Activated CD4-positive, alpha-beta T cell treated with anti-CD3 and anti-CD28 coated beads, Interleukin-2, amount 50 U/mL, for 48 hours (primary cell): Measurements from ENCODE around the gene RFK.

Experiments
- DNase-seq, 2 experiments: peaks; one replicate each; pipeline ENCODE4 v3.0.0-alpha.2; 2020

Gene RFK

GRCh38 chr9:76405868-76406267 lies 11.6 kb upstream of the RFK start:
- DNase-seq, result no peak

DNA sequence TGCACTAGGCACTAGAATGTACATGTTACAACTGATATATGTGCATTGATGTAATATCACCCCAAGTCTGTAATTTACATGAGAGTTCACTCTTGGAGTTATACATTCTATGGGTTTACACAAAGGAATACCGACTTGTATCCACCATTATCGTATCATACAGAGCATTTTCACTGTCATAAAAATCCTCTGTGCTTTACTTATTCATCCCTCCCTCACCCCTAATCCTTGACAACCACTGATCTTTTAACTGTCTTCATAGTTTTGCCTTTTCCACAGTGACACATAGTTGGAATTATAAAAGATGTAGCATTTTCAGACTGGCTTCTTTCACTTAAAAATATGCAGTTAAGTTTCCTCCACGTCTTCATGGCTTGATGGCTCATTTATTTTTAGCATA lies 11.1 kb upstream of the RFK start:
- DNase-seq, result no peak

DNA sequence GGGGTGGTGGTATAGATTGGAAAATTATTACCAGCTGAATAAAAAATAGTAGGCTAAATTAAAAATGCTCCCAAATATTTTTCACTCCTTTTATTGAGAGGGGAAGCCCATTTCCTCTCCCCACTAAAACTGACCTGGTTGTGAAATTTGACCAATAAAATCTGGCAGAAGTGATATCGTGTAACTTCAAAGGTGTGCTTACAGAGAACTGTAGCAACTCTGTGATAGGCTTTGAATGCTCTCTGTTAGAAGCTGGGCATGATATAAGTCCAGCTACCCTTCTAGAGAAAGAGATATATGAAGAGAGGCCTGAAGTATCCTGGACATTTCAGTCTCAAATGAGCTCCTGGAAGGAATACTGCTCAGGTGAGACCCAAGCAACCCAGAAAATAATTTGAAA lies 10.2 kb upstream of the RFK start:
- no peak for DNase-seq

DNA sequence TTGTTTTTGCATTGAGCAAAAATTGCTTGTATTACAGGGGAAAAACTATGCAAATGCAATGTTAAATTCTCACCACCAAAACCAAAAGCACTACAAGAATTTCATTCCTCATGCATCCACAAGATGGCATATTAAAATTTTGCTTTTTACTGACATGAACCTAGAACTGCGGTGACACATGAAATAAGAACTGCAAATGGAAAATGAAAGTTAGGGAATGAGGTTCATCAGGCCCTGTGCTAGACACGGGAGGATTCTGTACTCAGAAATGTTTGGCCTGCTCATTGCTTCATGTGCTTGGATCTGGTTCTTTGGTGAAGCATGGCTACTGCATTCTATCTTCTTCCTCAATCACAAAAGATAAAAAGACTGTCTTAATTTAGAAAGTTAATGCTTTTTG lies 9.1 kb upstream of the RFK start:
- peak in 1 of 2 experiments; percentile 14 for DNase-seq

DNA sequence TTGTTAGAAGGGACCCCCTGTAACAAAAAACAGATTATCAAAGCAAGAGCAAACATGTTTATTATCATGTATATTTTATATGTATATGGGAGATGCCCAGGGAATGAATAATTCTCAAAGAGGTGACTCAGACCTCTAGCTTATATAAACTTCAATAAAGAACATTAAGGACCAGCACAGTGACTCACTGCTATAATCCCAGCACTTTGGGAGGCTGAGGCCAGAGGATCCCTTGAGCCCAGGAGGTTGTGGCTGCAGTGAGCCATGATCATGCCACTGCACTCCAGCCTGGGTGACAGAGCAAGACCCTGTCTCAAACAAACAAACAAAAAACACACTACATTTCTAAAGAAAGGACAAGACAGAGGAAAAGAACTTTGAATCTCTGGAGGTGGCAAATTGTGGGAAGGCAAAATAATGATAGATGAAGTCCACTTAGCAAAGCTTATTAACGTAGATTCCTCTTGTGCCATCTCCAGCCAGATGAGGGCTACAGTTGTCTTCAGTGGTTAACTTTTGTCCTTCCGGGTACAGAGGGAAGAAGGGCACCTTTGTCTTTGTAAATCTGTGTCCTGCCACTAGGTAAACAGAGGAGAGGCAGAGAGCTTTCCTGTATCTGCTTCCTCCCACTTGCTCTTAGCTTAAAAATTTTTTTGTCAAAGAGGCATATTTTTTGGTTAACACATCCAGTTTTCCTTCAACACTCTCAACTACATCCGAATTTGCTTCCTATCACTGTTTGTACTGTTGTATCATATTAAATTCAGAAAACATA lies 7.5 kb upstream of the RFK start:
- DNase-seq, result no peak

- DNase-seq, result no peak
These were observed 7.0 kb upstream of the RFK start for GRCh38 chr9:76401176-76401575.

DNA sequence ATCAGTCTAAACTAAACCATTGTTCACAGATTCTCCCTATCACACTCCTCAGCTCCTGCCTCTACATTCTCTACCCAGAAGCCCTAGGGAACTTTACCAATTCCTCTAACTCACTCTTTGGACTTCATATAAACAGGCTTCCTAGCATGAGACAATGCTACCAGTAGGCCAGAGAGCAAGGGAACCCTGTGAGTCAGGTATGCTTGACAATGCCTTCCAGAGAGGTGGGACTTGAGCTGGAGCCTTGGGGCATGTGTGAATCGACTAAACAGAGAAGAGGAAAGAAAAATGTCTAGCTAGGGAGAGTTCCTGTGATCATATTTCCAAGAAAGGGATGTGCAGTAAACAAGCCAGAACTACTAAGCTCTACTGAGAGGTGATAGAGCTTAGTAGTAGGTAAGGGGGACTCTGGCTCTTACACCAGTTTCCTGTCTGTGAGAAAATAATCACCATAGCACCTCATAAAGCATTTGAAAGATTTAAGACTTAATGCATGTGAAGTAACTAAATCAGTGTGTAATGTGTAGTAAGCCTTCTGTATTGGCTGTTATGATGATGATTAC lies 6.4 kb upstream of the RFK start:
- no peak for DNase-seq

DNA sequence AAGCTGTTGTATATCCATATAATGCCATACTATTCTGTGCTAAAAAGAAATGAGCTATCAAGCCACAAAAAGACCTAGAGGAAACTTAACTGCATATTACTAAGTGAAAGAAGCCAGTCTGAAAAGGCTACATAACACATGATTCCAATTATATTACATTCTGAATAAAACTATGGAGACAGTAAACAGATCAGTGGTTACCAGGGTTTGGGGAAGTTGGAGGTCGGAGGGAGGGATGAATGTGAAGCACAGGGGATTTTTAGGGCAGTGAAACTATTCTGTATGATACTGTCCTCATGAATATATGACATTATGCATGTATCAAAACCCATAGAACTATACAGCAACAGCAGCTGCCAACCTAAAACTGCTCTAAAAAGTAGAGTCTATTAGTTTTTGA lies 5.6 kb upstream of the RFK start:
- DNase-seq, result no peak

DNA sequence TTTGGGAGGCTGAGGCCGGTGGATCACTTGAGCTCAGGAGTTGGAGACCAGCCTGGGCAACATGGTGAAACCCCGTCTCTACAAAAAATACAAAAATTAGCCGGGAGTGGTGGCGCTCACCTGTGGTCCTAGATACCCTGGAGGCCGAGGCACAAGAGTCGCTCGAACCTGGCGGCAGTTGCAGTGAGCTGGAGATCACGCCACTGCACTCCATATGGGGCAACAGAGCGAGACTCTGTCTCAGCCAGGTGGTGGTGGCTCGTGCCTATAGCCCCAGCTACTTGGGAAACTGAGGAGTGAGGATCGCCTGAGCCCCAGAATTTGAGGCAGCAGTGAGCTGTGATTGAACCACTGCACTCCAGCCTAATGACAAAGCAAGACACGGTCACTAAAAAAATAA lies 2.4 kb upstream of the RFK start:
- no peak for DNase-seq

DNA sequence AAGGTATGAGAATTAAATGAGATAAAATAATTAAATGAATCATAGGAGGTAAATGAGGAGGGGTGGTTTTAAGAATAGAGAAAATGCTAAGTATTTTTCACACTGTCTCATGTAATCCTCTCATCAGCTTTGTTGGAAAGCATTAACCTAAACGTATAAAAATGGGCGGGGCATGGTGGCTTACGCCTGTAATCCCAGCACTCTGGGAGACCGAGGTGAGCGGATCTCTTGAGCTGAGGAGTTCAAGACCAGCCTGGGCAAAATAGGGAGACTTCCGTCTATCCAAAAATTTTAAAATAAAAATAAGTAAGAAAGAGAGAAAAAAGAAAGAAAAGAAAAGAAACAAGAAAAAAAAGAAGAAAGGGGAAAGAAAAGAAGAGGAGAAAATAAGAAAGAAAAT lies 1.9 kb upstream of the RFK start:
- no peak for DNase-seq

DNA sequence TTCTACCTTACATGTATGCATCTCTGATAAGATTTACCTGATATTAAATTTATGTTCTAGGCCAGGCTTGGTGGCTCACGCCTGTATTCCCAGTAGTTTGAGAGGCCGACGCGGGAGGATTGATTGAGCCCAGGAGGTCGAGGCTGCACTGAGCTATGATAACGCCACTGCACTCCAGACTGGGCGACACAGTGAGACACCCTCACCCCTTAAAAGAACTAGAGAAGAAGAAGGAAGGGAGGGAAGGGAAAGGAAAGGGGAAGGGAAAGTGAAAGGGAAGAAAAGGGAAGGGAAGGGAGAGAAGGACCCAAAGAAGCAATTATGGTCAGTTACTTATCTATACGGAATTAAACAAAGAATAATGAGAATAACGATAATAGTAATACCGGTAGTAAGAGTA lies 1.2 kb upstream of the RFK start:
- no peak for DNase-seq

DNA sequence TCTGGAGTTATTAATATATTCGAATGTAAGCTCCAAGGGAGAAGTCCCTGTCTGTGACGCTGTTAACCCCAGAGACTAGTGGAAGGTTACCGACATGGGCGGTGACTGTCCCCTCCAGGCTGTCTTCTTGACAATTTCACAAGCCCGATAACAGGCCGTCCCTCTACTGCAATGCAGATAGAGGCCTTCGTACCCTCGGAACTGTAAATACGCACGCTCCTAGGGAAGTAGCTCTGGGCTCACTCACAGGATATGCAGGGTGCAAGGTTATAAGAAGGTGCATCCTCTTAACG lies 680 bp upstream of the RFK start:
- DNase-seq, result peak; percentile 48 to 65

- DNase-seq, result no peak
These were observed 3.6 kb downstream of the RFK start for GRCh38 chr9:76390656-76391055.

DNA sequence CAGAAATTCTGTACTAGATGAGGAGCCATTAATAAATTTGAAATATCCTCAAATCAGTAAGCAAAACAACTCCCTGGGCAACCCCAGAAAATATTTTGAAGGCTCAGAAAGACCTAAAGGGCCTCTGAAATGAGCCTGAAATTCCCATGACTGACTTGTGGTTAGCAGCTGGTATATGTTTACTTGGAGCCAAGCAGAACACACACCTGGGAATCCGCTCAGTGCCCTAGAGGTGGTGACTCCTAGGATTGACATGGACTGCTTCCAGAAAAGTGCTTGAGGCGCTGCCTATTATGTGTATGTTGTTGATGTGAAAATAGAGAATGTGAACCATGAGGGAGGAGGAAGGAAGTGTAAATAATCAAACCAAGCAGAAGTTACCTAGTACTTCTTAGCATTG lies 14.7 kb downstream of the RFK start:
- DNase-seq, result no peak

- no peak for DNase-seq
These were observed 15.7 kb downstream of the RFK start for GRCh38 chr9:76378367-76379073.

GRCh38 chr9:76377791-76378190 lies 16.4 kb downstream of the RFK start:
- DNase-seq, result no peak

- no peak for DNase-seq
These were observed 19.3 kb downstream of the RFK start for GRCh38 chr9:76374783-76375559.

GRCh38 chr9:76373784-76374474 lies 20.3 kb downstream of the RFK start:
- no peak for DNase-seq

GRCh38 chr9:76373173-76373783 lies 20.9 kb downstream of the RFK start:
- no peak for DNase-seq

GRCh38 chr9:76372336-76372735 lies 21.9 kb downstream of the RFK start:
- no peak for DNase-seq

DNA sequence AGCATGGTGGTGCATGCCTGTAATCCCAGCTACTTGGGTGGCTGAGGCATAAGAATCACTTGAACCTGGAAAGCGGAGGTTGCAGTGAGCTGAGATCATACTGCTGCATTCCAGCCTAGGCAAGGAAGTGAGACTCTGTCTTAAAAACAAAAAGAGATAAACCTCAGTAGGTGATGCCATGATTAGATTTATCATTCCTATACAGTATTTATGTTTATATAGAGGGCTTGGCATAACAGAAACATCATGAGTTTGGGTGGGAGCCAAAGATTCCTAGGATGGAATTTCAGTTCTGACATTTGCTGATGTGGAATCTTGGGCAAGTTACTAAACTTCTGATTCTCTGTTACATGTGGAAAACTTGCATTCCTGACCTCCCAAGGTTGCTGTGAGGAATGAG lies 22.3 kb downstream of the RFK start:
- DNase-seq, result no peak

- DNase-seq, result no peak
These were observed 23.7 kb downstream of the RFK start for GRCh38 chr9:76370396-76371023.
